Glutamatergic neuron (in vitro differentiated cells): ENCODE measurements around the gene BLM. TPM values are rescaled to one million over a fixed set of nuclear protein-coding genes. Genes with fewer than 3 reads are reported as not detected.
"Not testable (repeated sequence)": the region's sequence is repeated elsewhere in the genome, so short reads cannot be mapped to it uniquely, and the experiment has no call there.

Source experiments
- DNase-seq: peaks from one replicate; pipeline ENCODE4 v3.0.0; 2022
- H3K27ac Mint-ChIP-seq: one replicate; pipeline ENCODE4 v1.8.0; 2020; ENCODE audit warnings: mild to moderate bottlenecking, mixed read lengths, inconsistent platforms; ENCODE audit not compliant: unreplicated experiment
- H3K27me3 Mint-ChIP-seq: one replicate; pipeline ENCODE4 v1.8.0; 2020; ENCODE audit warnings: mild to moderate bottlenecking, moderate library complexity, mixed read lengths, inconsistent platforms; ENCODE audit not compliant: unreplicated experiment
- H3K36me3 Mint-ChIP-seq: one replicate; pipeline ENCODE4 v1.8.0; 2020; ENCODE audit warnings: mild to moderate bottlenecking, mixed read lengths, inconsistent platforms; ENCODE audit not compliant: unreplicated experiment
- H3K4me1 Mint-ChIP-seq: one replicate; pipeline ENCODE4 v1.8.0; 2020; ENCODE audit warnings: mild to moderate bottlenecking, low read depth, mixed read lengths, inconsistent platforms; ENCODE audit not compliant: unreplicated experiment
- H3K4me3 Mint-ChIP-seq: one replicate; pipeline ENCODE4 v1.8.0; 2020; ENCODE audit warnings: mild to moderate bottlenecking, mixed read lengths, inconsistent platforms; ENCODE audit not compliant: unreplicated experiment
- H3K9me3 Mint-ChIP-seq: one replicate; pipeline ENCODE4 v1.8.0; 2020; ENCODE audit warnings: mild to moderate bottlenecking, moderate library complexity, mixed read lengths, inconsistent platforms; ENCODE audit not compliant: unreplicated experiment
- CTCF ChIP-seq: fragments of 200-600 bp; sonication (generic); IDR thresholded peaks from one replicate; pipeline ENCODE4 v1.5.0; 2021; ENCODE audit not compliant: partially characterized antibody, unreplicated experiment
- long read RNA-seq: library from polyadenylated mRNA; unstranded; transcript quantifications from one replicate; pipeline ENCODE4 v2.0.0, GENCODE V29; 2020; ENCODE audit not compliant: unreplicated experiment
- total RNA-seq: library from RNA; stranded (reverse); fragmentation: NEBNext Ultra II Directional; extraction: Animal tissue kit (Norgen Biotek cat#: 25700); gene quantifications from one replicate; pipeline ENCODE4 v1.2.1, GENCODE V29; 2021; ENCODE audit not compliant: unreplicated experiment

The BLM gene
- 5.4 TPM for total RNA-seq
- long read RNA-seq, partial matches to known transcripts = 1 of 1 reads
- long read RNA-seq, other reads (novel, unspliced or antisense) = 0 of 1 reads

GRCh38 chr15:90716976-90717821 lies at the start of gene BLM:
Gene BLM (plus strand): TSS chr15:90717346. CDS start chr15:90747393, 30,047 bp downstream.
- no peaks in the 10 kb centered on the region for H3K36me3 Mint-ChIP-seq
- H3K4me3 Mint-ChIP-seq = peak within 1 kb of the TSS; percentile 91
- peak within 1 kb of the TSS; percentile 95 for H3K27ac Mint-ChIP-seq
- peaks cover 2% of the 10 kb centered on the region for H3K27me3 Mint-ChIP-seq
- DNase-seq = peak; percentile 92
- no peak for TF ChIP-seq CTCF
- peaks cover 2% of the 10 kb centered on the region for H3K4me1 Mint-ChIP-seq
- H3K9me3 Mint-ChIP-seq = peaks cover 2% of the 10 kb centered on the region

- DNase-seq, H3K27ac Mint-ChIP-seq, H3K4me3 Mint-ChIP-seq, H3K36me3 Mint-ChIP-seq, H3K27me3 Mint-ChIP-seq: not testable (repeated sequence)
- H3K9me3 Mint-ChIP-seq = peaks cover 15% of the 10 kb centered on the region
- H3K4me1 Mint-ChIP-seq = peaks cover 11% of the 10 kb centered on the region
Measured at GRCh38 chr15:90667755-90668345, 49.3 kb upstream of the BLM start.

- not testable (repeated sequence) for DNase-seq, H3K27ac Mint-ChIP-seq, H3K4me3 Mint-ChIP-seq, H3K27me3 Mint-ChIP-seq, H3K36me3 Mint-ChIP-seq
- Mint-ChIP-seq H3K9me3 (peaks cover 13% of the 10 kb centered on the region), H3K4me1 (peaks cover 11% of the 10 kb centered on the region)
Measured at GRCh38 chr15:90670631-90671030, 46.5 kb upstream of the BLM start.

GRCh38 chr15:90671216-90671615 lies 45.9 kb upstream of the BLM start:
- Mint-ChIP-seq H3K27me3 (peaks cover 4% of the 10 kb centered on the region), H3K36me3 (no peaks in the 10 kb centered on the region), H3K27ac (no peak overlapping the region), H3K4me3 (no peak overlapping the region), H3K9me3 (peaks cover 13% of the 10 kb centered on the region), H3K4me1 (peaks cover 11% of the 10 kb centered on the region)
- DNase-seq = no peak
- no peak for TF ChIP-seq CTCF

- not testable (repeated sequence) for H3K27ac Mint-ChIP-seq, H3K4me3 Mint-ChIP-seq, H3K27me3 Mint-ChIP-seq, H3K36me3 Mint-ChIP-seq, DNase-seq
- Mint-ChIP-seq H3K9me3 (peaks cover 13% of the 10 kb centered on the region), H3K4me1 (peaks cover 11% of the 10 kb centered on the region)
Measured at GRCh38 chr15:90673357-90673756, 43.8 kb upstream of the BLM start.

- H3K4me1 Mint-ChIP-seq = peaks cover 11% of the 10 kb centered on the region
- H3K4me3 Mint-ChIP-seq = no peak overlapping the region
Measured at GRCh38 chr15:90674476-90674875, 42.7 kb upstream of the BLM start.

More at GRCh38 chr15:90674476-90674875, 42.7 kb upstream of the BLM start:
- no peak for TF ChIP-seq CTCF
- H3K27me3 Mint-ChIP-seq = peaks cover 4% of the 10 kb centered on the region
- H3K36me3 Mint-ChIP-seq = no peaks in the 10 kb centered on the region
- no peak for DNase-seq
- no peak overlapping the region for H3K27ac Mint-ChIP-seq
- H3K9me3 Mint-ChIP-seq = peaks cover 13% of the 10 kb centered on the region
